A549 (cell line): ENCODE data around the gene CRIP2. TPM values are rescaled to one million over a fixed set of nuclear protein-coding genes. Genes with fewer than 3 reads are reported as not detected.

ENCODE experiments used
- ATAC-seq, 2 experiments: fragments of 200-7000 bp in 1 of 2; fragments of >200 bp in 1 of 2; cut with Nextera tagmentation in 1 of 2; cut with Tn5 transposase in 1 of 2; 3 replicates each; pipeline versions ENCODE4 v1.8.0 to v1.9.1; 2018 to 2020; ENCODE audit warnings: mild to moderate bottlenecking in 1 of 2, moderate library complexity in 1 of 2
- CTCF ChIA-PET: fragments of 300-600 bp; sonication (Branson Sonifier 250); formaldehyde crosslinking; extraction: SDS; loops from one replicate; lab custom pipeline; 2021; ENCODE audit warnings: antibody characterized with exemption, inconsistent platforms; lab: Yijun Ruan, JAX
- POLR2A ChIA-PET: fragments of 350-600 bp; formaldehyde crosslinking; extraction: SDS; loops from one replicate; lab custom pipeline; 2021; ENCODE audit warnings: antibody characterized with exemption, inconsistent platforms; lab: Yijun Ruan, JAX
- DNase-seq, 2 experiments: peaks; one replicate each; pipeline versions ENCODE4 v3.0.0 to v3.0.0-alpha.2; 2011 to 2016; ENCODE audit warnings: low read depth in 1 of 2, low spot score in 1 of 2
- FAIRE-seq: peaks from 2 replicates; lab custom pipeline; 2011; peaks lifted over from hg19 to GRCh38; lab: Jason Lieb, UNC
- H3K27ac ChIP-seq, 2 experiments: fragments of >200 bp; sonication (Bioruptor Twin); formaldehyde crosslinking; 3 replicates each; pipeline ENCODE4 v1.5.1; 2016 to 2017
- H3K4me1 ChIP-seq: fragments of >200 bp; sonication (Bioruptor Twin); formaldehyde crosslinking; 3 replicates; pipeline ENCODE4 v1.6.1; 2016
- H3K4me2 ChIP-seq: fragments of >200 bp; sonication (Bioruptor Twin); formaldehyde crosslinking; 3 replicates; pipeline ENCODE4 v1.6.1; 2016
- H3K4me3 ChIP-seq: fragments of >200 bp; sonication (Bioruptor Twin); formaldehyde crosslinking; 3 replicates; pipeline ENCODE4 v1.5.1; 2016
- H3K9me3 ChIP-seq: fragments of >200 bp; sonication (Bioruptor Twin); formaldehyde crosslinking; 3 replicates; pipeline ENCODE4 v1.6.1; 2016
- CTCF ChIP-seq: fragments of >200 bp; sonication (Bioruptor Twin); formaldehyde crosslinking; IDR thresholded peaks from 3 replicates; pipeline ENCODE4 v1.5.1; 2016
- EHMT2 ChIP-seq: fragments of 200-600 bp; sonication (generic); IDR thresholded peaks from 2 replicates; pipeline ENCODE4 v1.6.1; 2016; ENCODE audit warnings: antibody characterized with exemption, low read depth, mild to moderate bottlenecking, moderate library complexity
- EP300 ChIP-seq, 2 experiments: fragments of >200 bp; sonication (Bioruptor Twin); formaldehyde crosslinking; IDR thresholded peaks; 2 replicates in 1 of 2; 3 replicates in 1 of 2; pipeline ENCODE4 v1.6.1; 2016 to 2017
- FOSL2 ChIP-seq, 2 experiments: fragments of 450-650 bp in 1 of 2; fragments of >200 bp in 1 of 2; sonication (Bioruptor Twin) in 1 of 2; formaldehyde crosslinking; IDR thresholded peaks; 2 replicates each; pipeline versions ENCODE4 v1.5.0 to v1.6.1; 2016 to 2020; ENCODE audit warnings: mild to moderate bottlenecking in 1 of 2, moderate library complexity in 1 of 2
- FOXS1 ChIP-seq: fragments of 250-450 bp; sonication (Bioruptor Pico); IDR thresholded peaks from 2 replicates; pipeline ENCODE4 v1.5.0; 2020; ENCODE audit warnings: mild to moderate bottlenecking, moderate library complexity
- HOXA7 ChIP-seq: fragments of 250-450 bp; sonication (Bioruptor Pico); IDR thresholded peaks from 2 replicates; pipeline ENCODE4 v1.5.0; 2020; ENCODE audit warnings: mild to moderate bottlenecking, moderate library complexity
- HOXB13 ChIP-seq: fragments of 250-450 bp; sonication (Bioruptor Pico); IDR thresholded peaks from 2 replicates; pipeline ENCODE4 v1.5.0; 2020; ENCODE audit warnings: low read depth, mild to moderate bottlenecking, moderate library complexity
- HOXB5 ChIP-seq: fragments of 250-450 bp; sonication (Bioruptor Pico); IDR thresholded peaks from 2 replicates; pipeline ENCODE4 v1.5.0; 2020; ENCODE audit warnings: mild to moderate bottlenecking, moderate library complexity
- JUN ChIP-seq, 2 experiments: fragments of >200 bp; sonication (Bioruptor Twin); formaldehyde crosslinking; IDR thresholded peaks; 2 replicates in 1 of 2; 3 replicates in 1 of 2; pipeline ENCODE4 v1.6.1; 2016 to 2017
- JUNB ChIP-seq: fragments of >200 bp; sonication (Bioruptor Twin); formaldehyde crosslinking; IDR thresholded peaks from 2 replicates; pipeline ENCODE4 v1.6.1; 2016
- MAFK ChIP-seq: fragments of 450-650 bp; IDR thresholded peaks from 2 replicates; pipeline ENCODE4 v1.6.1; 2014; ENCODE audit not compliant: partially characterized antibody
- MYC ChIP-seq: IDR thresholded peaks from 2 replicates; pipeline ENCODE4 v1.6.1; 2012; ENCODE audit warnings: mild to moderate bottlenecking, inconsistent platforms, low read length, improper control_type of control experiment, borderline replicate concordance
- NR3C1 ChIP-seq: fragments of >200 bp; sonication (Bioruptor Twin); formaldehyde crosslinking; IDR thresholded peaks from 3 replicates; pipeline ENCODE4 v1.6.1; 2017
- POLR2A ChIP-seq: IDR thresholded peaks from 2 replicates; pipeline ENCODE4 v1.6.1; 2012; ENCODE audit warnings: mild to moderate bottlenecking, low read length
- RAD21 ChIP-seq, 2 experiments: fragments of >200 bp in 1 of 2; sonication (Bioruptor Twin) in 1 of 2; formaldehyde crosslinking in 1 of 2; IDR thresholded peaks in 1 of 2; conservative IDR thresholded peaks in 1 of 2; 2 replicates in 1 of 2; 3 replicates in 1 of 2; pipeline ENCODE4 v1.6.1; 2012 to 2018; ENCODE audit warnings: inconsistent platforms in 1 of 2
- REST ChIP-seq: fragments of 200-600 bp; sonication (generic); IDR thresholded peaks from 2 replicates; pipeline ENCODE4 v1.6.1; 2016; ENCODE audit warnings: antibody characterized with exemption, mild to moderate bottlenecking, moderate library complexity
- SMC3 ChIP-seq: fragments of >200 bp; sonication (Bioruptor Twin); formaldehyde crosslinking; IDR thresholded peaks from 3 replicates; pipeline ENCODE4 v1.6.1; 2018; ENCODE audit warnings: inconsistent platforms
- TFCP2L1 ChIP-seq: fragments of 250-450 bp; sonication (Bioruptor Pico); IDR thresholded peaks from 2 replicates; pipeline ENCODE4 v1.5.0; 2021; ENCODE audit warnings: mild to moderate bottlenecking
- TP53 ChIP-seq: fragments of 250-450 bp; sonication (Bioruptor Pico); IDR thresholded peaks from 2 replicates; pipeline ENCODE4 v1.5.0; 2021; ENCODE audit warnings: mild to moderate bottlenecking, moderate library complexity
- ZC3H11A ChIP-seq: fragments of 450-650 bp; IDR thresholded peaks from 2 replicates; pipeline ENCODE4 v1.6.1; 2014; ENCODE audit warnings: antibody characterized with exemption, mild to moderate bottlenecking
- ZFP36 ChIP-seq: fragments of 450-650 bp; IDR thresholded peaks from 2 replicates; pipeline ENCODE4 v1.6.1; 2014; ENCODE audit warnings: borderline replicate concordance; ENCODE audit not compliant: partially characterized antibody
- WGBS: methylation state at CpG from one replicate; pipeline ENCODE4 v1.1.6; 2017; ENCODE audit errors: missing lambda C conversion rate; 5-methylcytosine and 5-hydroxymethylcytosine counted together
- polyA plus RNA-seq, 4 experiments: library from polyadenylated mRNA; depleted of rRNA in 3 of 4; stranded (reverse); fragments of >200 nt; fragmentation: RNase III in 1 of 4; extraction: RNeasy Plus Mini Kit Qiagen cat#74134 plus additional on column Dnase treatment in 1 of 4; gene quantifications; 2 replicates in 3 of 4; 3 replicates in 1 of 4; pipeline ENCODE4 v1.2.3, GENCODE V29; 2011 to 2017
- TF ChIP-seq, protein P1 (sequence below): IDR thresholded peaks from 2 replicates; pipeline ENCODE4 v1.6.1; 2012
- TF ChIP-seq, protein P2 (sequence below): fragments of 250-450 bp; sonication (Bioruptor Pico); IDR thresholded peaks from 2 replicates; pipeline ENCODE4 v1.5.0; 2021; ENCODE audit warnings: mild to moderate bottlenecking, moderate library complexity, borderline replicate concordance
- TF ChIP-seq, protein P3 (sequence below): fragments of >200 bp; sonication (Bioruptor Twin); formaldehyde crosslinking; IDR thresholded peaks from 3 replicates; pipeline ENCODE4 v1.6.1; 2016

CRIP2 gene
- polyA plus RNA-seq, 2 of the 4 experiments (the other 2 are of a cell fraction), result 41.0 to 67.3 TPM

- ChIA-PET POLR2A (interaction anchor here (0.8 to 2.5 kb wide), 10 partner anchors 8 to 189 kb away, joined by 3 to 81 read pairs (median 4); partner anchors contain the start of gene BRF1), CTCF (interaction anchor here (0.8 to 3.8 kb wide), 37 partner anchors 10 to 514 kb away, joined by 3 to 132 read pairs (median 6); partner anchors contain the start of genes BTBD6 and TMEM121)
- WGBS, result 3% methylated on average over 15 of the region's 44 CpGs
- peak overlapping the region; percentile 84 to 99 for H3K27ac ChIP-seq
- H3K4me1 ChIP-seq, result peaks cover 46% of the 10 kb centered on the region
- ATAC-seq (peak; percentile 14 to 38), DNase-seq (peak; percentile 78 to 95), FAIRE-seq (no peak)
- TF ChIP-seq NR3C1 (no peak), TP53 (CRISPR knock-in tag) (no peak), SMC3 (peak; percentile 61), FOSL2 (IDR thresholded peaks at IDR 0.05) (no peak), FOSL2 (CRISPR knock-in tag; IDR thresholded peaks at IDR 0.05) (no peak), HOXB5 (CRISPR knock-in tag) (no peak), JUNB (no peak), MAFK (no peak), TFCP2L1 (CRISPR knock-in tag) (peak; percentile 60; the same call in 1 of the 2 replicates), HOXB13 (CRISPR knock-in tag) (no peak), CTCF (peak; percentile 69), ZFP36 (peak; percentile 80), HOXA7 (CRISPR knock-in tag) (0 out of 2 replicates have a peak, but pooled peaks have one; percentile 50), EP300 (IDR thresholded peaks at IDR 0.05) (no peak), RAD21 (conservative IDR thresholded peaks at IDR 0.05 in 1 of 2, IDR thresholded peaks at IDR 0.05 in 1 of 2) (peak; percentile 38 to 51; a peak in 4 of 5 replicates), JUN (IDR thresholded peaks at IDR 0.05) (peak in 1 of 2 experiments; percentile 66; a peak in 3 of 5 replicates), POLR2A (peak; percentile 31; the same call in 1 of the 2 replicates), ZC3H11A (no peak), EHMT2 (no peak)
- TF ChIP-seq, protein P1, sequence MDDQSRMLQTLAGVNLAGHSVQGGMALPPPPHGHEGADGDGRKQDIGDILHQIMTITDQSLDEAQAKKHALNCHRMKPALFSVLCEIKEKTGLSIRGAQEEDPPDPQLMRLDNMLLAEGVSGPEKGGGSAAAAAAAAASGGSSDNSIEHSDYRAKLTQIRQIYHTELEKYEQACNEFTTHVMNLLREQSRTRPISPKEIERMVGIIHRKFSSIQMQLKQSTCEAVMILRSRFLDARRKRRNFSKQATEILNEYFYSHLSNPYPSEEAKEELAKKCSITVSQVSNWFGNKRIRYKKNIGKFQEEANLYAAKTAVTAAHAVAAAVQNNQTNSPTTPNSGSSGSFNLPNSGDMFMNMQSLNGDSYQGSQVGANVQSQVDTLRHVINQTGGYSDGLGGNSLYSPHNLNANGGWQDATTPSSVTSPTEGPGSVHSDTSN, result peak; percentile 75
- H3K4me3 ChIP-seq, result peak overlapping the region; percentile 59
- no peaks in the 10 kb centered on the region for H3K9me3 ChIP-seq
- H3K4me2 ChIP-seq, result peak overlapping the region; percentile 92
These were observed 15.1 kb downstream of the CRIP2 start for GRCh38 chr14:105489542-105490266.

GRCh38 chr14:105490267-105490571 lies 15.6 kb downstream of the CRIP2 start:
- 0% methylated on average over 6 of the region's 33 CpGs for WGBS
- Histone ChIP-seq H3K4me1 (peaks cover 41% of the 10 kb centered on the region), H3K4me3 (peak overlapping the region; percentile 59), H3K27ac (peak overlapping the region; percentile 84 to 99), H3K9me3 (no peaks in the 10 kb centered on the region), H3K4me2 (peak overlapping the region; percentile 92)
- DNase-seq, result no peak
- ChIA-PET POLR2A (interaction anchor here (0.8 to 2.5 kb wide), 9 partner anchors 9 to 189 kb away, joined by 3 to 81 read pairs (median 5); partner anchors contain the start of gene BRF1), CTCF (interaction anchor here (0.8 to 3.8 kb wide), 34 partner anchors 9 to 400 kb away, joined by 3 to 132 read pairs (median 6); partner anchors contain the start of genes BTBD6 and TMEM121)
- no peak for FAIRE-seq
- peak in 1 of 2 experiments; percentile 2; a peak in 4 of 6 replicates for ATAC-seq
- peak; percentile 38; the same call in 1 of the 2 replicates for TF ChIP-seq HOXB5 (CRISPR knock-in tag)
- TF ChIP-seq, protein P2, sequence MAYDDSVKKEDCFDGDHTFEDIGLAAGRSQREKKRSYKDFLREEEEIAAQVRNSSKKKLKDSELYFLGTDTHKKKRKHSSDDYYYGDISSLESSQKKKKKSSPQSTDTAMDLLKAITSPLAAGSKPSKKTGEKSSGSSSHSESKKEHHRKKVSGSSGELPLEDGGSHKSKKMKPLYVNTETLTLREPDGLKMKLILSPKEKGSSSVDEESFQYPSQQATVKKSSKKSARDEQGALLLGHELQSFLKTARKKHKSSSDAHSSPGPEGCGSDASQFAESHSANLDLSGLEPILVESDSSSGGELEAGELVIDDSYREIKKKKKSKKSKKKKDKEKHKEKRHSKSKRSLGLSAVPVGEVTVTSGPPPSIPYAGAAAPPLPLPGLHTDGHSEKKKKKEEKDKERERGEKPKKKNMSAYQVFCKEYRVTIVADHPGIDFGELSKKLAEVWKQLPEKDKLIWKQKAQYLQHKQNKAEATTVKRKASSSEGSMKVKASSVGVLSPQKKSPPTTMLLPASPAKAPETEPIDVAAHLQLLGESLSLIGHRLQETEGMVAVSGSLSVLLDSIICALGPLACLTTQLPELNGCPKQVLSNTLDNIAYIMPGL (CRISPR knock-in tag), result 0 out of 2 replicates have a peak, but pooled peaks have one; percentile 55
- TF ChIP-seq MYC, result no peak
- peak; percentile 65; the same call in 1 of the 2 replicates for TF ChIP-seq REST
- peak; percentile 89; the same call in 1 of the 2 replicates for TF ChIP-seq TP53 (CRISPR knock-in tag)
- TF ChIP-seq, protein P3, sequence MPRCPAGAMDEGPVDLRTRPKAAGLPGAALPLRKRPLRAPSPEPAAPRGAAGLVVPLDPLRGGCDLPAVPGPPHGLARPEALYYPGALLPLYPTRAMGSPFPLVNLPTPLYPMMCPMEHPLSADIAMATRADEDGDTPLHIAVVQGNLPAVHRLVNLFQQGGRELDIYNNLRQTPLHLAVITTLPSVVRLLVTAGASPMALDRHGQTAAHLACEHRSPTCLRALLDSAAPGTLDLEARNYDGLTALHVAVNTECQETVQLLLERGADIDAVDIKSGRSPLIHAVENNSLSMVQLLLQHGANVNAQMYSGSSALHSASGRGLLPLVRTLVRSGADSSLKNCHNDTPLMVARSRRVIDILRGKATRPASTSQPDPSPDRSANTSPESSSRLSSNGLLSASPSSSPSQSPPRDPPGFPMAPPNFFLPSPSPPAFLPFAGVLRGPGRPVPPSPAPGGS, result no peak
- no peak for TF ChIP-seq FOXS1 (CRISPR knock-in tag)
